DND-41 (cell line): ENCODE results near the gene IPCEF1.

Source experiments
- CTCF ChIP-seq: IDR thresholded peaks from 2 replicates; pipeline ENCODE4 v1.5.1; 2012; ENCODE audit warnings: borderline replicate concordance, low read length, moderate library complexity, mild to moderate bottlenecking; ENCODE audit not compliant: poor library complexity, severe bottlenecking; ENCODE audit errors: extremely low read depth
- EZH2 ChIP-seq: IDR thresholded peaks from 3 replicates; pipeline ENCODE4 v1.6.1; 2012; ENCODE audit warnings: borderline replicate concordance, low read depth, mild to moderate bottlenecking, moderate library complexity, low read length, inconsistent platforms; ENCODE audit not compliant: severe bottlenecking

- TF ChIP-seq CTCF (no peak), EZH2 (no peak)
Observed at GRCh38 chr6:154213782-154214181, 142.8 kb downstream of the IPCEF1 start.
